HEK293 (cell line): ENCODE results near the gene CHI3L1.

ENCODE experiments used
- CTCF ChIP-seq: fragments of 450-650 bp; formaldehyde crosslinking; IDR thresholded peaks from 2 replicates; pipeline ENCODE4 v1.5.1; 2016; ENCODE audit warnings: missing biosample characterization, missing genetic modification characterization
- KLF1 ChIP-seq: fragments of 450-650 bp; formaldehyde crosslinking; IDR thresholded peaks from 2 replicates; pipeline ENCODE4 v1.5.1; 2016; ENCODE audit warnings: missing biosample characterization, missing genetic modification characterization
- PRDM1 ChIP-seq: fragments of 450-650 bp; formaldehyde crosslinking; IDR thresholded peaks from 2 replicates; pipeline ENCODE4; 2016; ENCODE audit warnings: missing biosample characterization, missing genetic modification characterization
- SALL2 ChIP-seq: fragments of 450-650 bp; formaldehyde crosslinking; IDR thresholded peaks from 2 replicates; pipeline ENCODE4 v1.5.0; 2017; ENCODE audit warnings: missing biosample characterization, mild to moderate bottlenecking, missing genetic modification characterization, borderline replicate concordance
- ZNF121 ChIP-seq: fragments of 450-650 bp; formaldehyde crosslinking; IDR thresholded peaks from 2 replicates; pipeline ENCODE4 v1.5.1; 2016; ENCODE audit warnings: missing biosample characterization, missing genetic modification characterization
- ZNF138 ChIP-seq: fragments of 450-650 bp; formaldehyde crosslinking; IDR thresholded peaks from 2 replicates; pipeline ENCODE4 v1.5.1; 2016; ENCODE audit warnings: missing biosample characterization, missing genetic modification characterization, borderline replicate concordance
- ZNF239 ChIP-seq: fragments of 450-650 bp; formaldehyde crosslinking; IDR thresholded peaks from 2 replicates; pipeline ENCODE4 v1.5.1; 2016; ENCODE audit warnings: missing biosample characterization, missing genetic modification characterization
- ZNF248 ChIP-seq: fragments of 450-650 bp; formaldehyde crosslinking; IDR thresholded peaks from 2 replicates; pipeline ENCODE4 v1.5.1; 2017; ENCODE audit warnings: missing biosample characterization, missing genetic modification characterization
- ZNF324 ChIP-seq: fragments of 450-650 bp; formaldehyde crosslinking; IDR thresholded peaks from 2 replicates; pipeline ENCODE4 v1.5.1; 2016; ENCODE audit warnings: missing biosample characterization, missing genetic modification characterization
- ZNF433 ChIP-seq: fragments of 450-650 bp; formaldehyde crosslinking; IDR thresholded peaks from 2 replicates; pipeline ENCODE4 v1.5.1; 2016; ENCODE audit warnings: missing biosample characterization, missing genetic modification characterization, low read depth
- ZNF660 ChIP-seq: fragments of 450-650 bp; IDR thresholded peaks from 2 replicates; pipeline ENCODE4 v1.5.1; 2018; ENCODE audit warnings: missing biosample characterization, mild to moderate bottlenecking, missing genetic modification characterization
- ZNF776 ChIP-seq: fragments of 450-650 bp; formaldehyde crosslinking; IDR thresholded peaks from 2 replicates; pipeline ENCODE4 v1.5.0; 2017; ENCODE audit warnings: missing biosample characterization, missing genetic modification characterization, borderline replicate concordance
- ZSCAN30 ChIP-seq: fragments of 450-650 bp; IDR thresholded peaks from 2 replicates; pipeline ENCODE4 v1.5.1; 2018; ENCODE audit warnings: missing biosample characterization, mild to moderate bottlenecking, missing genetic modification characterization, moderate library complexity
- TF ChIP-seq, protein P1 (sequence below): fragments of 450-650 bp; formaldehyde crosslinking; IDR thresholded peaks from 2 replicates; pipeline ENCODE4 v1.5.1; 2016; ENCODE audit warnings: missing biosample characterization, missing genetic modification characterization

GRCh38 chr1:203187304-203187685 is 791 bp upstream of the CHI3L1 start:
- TF ChIP-seq ZNF776 = no peak
- no peak for TF ChIP-seq CTCF (tag by site-specific recombination)
- TF ChIP-seq ZSCAN30 (tag by site-specific recombination) = no peak
- no peak for TF ChIP-seq ZNF433
- no peak for TF ChIP-seq ZNF324 (tag by site-specific recombination)
- TF ChIP-seq, protein P1, sequence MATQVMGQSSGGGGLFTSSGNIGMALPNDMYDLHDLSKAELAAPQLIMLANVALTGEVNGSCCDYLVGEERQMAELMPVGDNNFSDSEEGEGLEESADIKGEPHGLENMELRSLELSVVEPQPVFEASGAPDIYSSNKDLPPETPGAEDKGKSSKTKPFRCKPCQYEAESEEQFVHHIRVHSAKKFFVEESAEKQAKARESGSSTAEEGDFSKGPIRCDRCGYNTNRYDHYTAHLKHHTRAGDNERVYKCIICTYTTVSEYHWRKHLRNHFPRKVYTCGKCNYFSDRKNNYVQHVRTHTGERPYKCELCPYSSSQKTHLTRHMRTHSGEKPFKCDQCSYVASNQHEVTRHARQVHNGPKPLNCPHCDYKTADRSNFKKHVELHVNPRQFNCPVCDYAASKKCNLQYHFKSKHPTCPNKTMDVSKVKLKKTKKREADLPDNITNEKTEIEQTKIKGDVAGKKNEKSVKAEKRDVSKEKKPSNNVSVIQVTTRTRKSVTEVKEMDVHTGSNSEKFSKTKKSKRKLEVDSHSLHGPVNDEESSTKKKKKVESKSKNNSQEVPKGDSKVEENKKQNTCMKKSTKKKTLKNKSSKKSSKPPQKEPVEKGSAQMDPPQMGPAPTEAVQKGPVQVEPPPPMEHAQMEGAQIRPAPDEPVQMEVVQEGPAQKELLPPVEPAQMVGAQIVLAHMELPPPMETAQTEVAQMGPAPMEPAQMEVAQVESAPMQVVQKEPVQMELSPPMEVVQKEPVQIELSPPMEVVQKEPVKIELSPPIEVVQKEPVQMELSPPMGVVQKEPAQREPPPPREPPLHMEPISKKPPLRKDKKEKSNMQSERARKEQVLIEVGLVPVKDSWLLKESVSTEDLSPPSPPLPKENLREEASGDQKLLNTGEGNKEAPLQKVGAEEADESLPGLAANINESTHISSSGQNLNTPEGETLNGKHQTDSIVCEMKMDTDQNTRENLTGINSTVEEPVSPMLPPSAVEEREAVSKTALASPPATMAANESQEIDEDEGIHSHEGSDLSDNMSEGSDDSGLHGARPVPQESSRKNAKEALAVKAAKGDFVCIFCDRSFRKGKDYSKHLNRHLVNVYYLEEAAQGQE (tag by site-specific recombination) = no peak
- TF ChIP-seq PRDM1 (tag by site-specific recombination) = no peak
- no peak for TF ChIP-seq SALL2 (tag by site-specific recombination)
- TF ChIP-seq ZNF121 = no peak
- TF ChIP-seq ZNF660 (tag by site-specific recombination) = no peak
- TF ChIP-seq ZNF248 (tag by site-specific recombination) = no peak
- no peak for TF ChIP-seq ZNF138 (tag by site-specific recombination)
- no peak for TF ChIP-seq KLF1
- no peak for TF ChIP-seq ZNF239 (tag by site-specific recombination)
